ENCODE measurements around the gene MCFD2. TPM values are rescaled to one million over a fixed set of nuclear protein-coding genes. Genes with fewer than 3 reads are reported as not detected.
"Not testable (repeated sequence)": the region's sequence is repeated elsewhere in the genome, so short reads cannot be mapped to it uniquely, and the experiment has no call there.

Gene MCFD2
- total RNA-seq, 1 experiment from 2014 or later, result 97.6 TPM

DNA sequence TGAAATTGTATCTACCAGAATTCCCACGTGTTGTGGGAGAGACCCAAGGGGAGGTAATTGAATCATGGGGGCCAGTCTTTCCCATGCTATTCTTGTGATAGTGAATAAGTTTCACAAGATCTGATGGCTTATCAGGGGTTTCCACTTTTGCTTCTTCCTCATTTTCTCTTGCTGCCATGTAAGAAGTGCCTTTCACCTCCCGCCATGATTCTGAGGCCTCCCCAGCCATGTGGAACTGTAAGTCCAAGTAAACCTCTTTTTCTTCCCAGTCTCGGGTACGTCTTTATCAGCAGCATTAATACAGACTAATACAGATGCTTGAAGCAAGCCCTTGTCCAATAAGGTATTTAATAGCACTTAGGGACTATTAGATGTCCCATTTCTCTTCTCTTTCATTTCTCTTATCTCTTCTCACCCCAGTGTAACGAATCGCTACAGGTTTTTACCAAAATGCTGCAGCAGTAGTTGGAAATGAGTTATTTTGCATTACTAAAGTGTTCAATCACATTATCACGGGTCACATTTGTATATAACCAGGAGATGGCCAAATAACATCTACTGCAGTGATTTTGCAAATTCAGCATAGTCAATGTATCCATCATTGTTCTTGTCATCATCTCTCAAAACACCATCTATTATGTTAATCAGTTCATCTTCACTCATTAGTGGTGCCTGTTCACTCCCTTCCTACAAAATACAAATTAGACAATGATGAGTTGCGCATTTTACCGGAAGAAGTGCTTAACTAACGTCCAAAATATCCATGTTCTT lies 10.5 kb downstream of the MCFD2 start:
- H3K4me3 ChIP-seq; H3K27me3 ChIP-seq (replicated peaks); H3K9me3 ChIP-seq (replicated peaks); DNase-seq (ENCODE audit: low read depth in 1 of 2, low spot score in 2 of 2); H3K27ac ChIP-seq: not testable (repeated sequence)
- Histone ChIP-seq H3K4me1 (replicated peaks) (peaks cover 12% of the 10 kb centered on the region), H3K36me3 (peaks cover 62% of the 10 kb centered on the region)

DNA sequence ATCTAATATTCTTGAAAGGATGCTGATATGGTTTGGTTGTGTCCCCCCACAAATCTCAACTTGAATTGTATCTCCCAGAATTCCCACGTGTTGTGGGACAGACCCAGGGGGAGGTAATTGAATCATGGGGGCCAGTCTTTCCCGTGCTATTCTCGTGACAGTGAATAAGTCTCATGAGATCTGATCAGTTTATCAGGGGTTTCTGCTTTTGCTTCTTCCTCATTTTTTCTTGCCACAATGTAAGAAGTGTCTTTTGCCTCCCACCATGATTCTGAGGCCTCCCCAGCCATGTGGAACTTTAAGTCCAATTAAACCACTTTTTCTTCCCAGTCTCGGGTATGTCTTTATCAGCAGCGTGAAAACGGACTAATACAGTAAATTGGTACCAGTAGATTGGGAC lies 12.6 kb downstream of the MCFD2 start:
- H3K27me3 ChIP-seq (replicated peaks); H3K4me1 ChIP-seq (replicated peaks); DNase-seq (ENCODE audit: low read depth in 1 of 2, low spot score in 2 of 2); H3K4me3 ChIP-seq; H3K9me3 ChIP-seq (replicated peaks); H3K27ac ChIP-seq: not testable (repeated sequence)
- H3K36me3 ChIP-seq, result peaks cover 46% of the 10 kb centered on the region

DNA sequence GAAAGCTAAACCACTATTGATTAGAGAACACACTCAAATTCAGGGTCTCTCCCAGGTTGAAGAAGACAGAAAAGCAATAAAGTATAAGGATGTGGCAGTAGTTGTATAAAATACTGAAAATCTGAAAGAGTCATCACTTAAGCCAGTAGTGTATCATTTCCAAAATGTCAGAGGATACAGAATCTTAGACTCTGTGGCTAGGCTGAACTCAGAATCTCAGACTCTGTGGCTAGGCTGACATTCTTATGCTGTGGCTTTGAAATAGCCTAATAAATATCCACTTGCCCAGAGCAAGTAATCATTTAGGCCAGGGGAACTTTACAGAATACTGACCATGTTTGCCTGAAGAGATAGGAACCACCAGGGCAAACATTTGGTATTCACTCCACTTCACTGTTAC lies 13.1 kb downstream of the MCFD2 start:
- no peaks in the 10 kb centered on the region for H3K9me3 ChIP-seq (replicated peaks)
- H3K4me3 ChIP-seq, result no peak overlapping the region
- peaks cover 40% of the 10 kb centered on the region for H3K36me3 ChIP-seq
- H3K27ac ChIP-seq, result no peak overlapping the region
- no peak for DNase-seq (ENCODE audit: low read depth in 1 of 2, low spot score in 2 of 2)
- no peaks in the 10 kb centered on the region for H3K4me1 ChIP-seq (replicated peaks)
- H3K27me3 ChIP-seq (replicated peaks), result no peaks in the 10 kb centered on the region

DNA sequence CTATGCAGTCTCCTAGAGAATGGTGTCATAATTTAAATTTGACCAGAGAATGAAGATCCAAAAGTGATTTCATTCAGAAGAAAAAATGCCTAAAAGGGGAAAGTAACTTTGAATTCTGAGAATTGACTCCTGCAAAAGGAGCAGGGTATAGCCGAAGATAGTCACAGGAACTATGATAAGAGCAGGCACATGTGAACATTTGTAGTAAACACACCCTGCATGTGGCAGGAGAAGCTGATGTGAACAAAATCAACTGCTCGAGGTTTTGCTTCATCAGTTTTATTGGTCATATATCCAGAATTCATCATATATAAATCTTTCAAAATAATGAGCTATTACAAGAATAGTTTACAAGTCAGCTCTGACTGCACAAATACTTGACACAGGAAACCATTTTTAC lies 14.0 kb downstream of the MCFD2 start:
- H3K27ac ChIP-seq, result no peak overlapping the region

DNA sequence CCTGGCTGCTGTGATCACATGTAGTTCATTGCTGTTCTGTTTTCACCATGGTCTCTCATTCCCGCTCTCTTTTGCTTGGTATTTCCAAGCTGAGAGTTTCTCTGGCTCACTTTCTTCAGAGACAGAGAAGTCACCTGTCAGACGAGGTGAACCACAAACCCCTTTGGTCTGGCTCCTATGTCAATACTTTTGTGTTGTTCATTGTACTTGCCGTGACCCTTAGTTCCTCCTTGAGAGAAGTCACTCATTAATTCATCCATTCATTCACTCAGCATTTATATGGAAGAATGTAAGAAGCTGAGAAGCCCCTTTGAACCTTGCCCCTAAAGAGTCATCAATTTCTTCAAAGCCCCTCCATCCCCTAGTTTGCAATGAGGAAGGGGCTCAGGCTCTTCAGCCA lies 15.2 kb downstream of the MCFD2 start:
- Histone ChIP-seq H3K4me1 (replicated peaks) (no peaks in the 10 kb centered on the region), H3K27ac (no peak overlapping the region), H3K36me3 (peaks cover 22% of the 10 kb centered on the region), H3K27me3 (replicated peaks) (no peaks in the 10 kb centered on the region), H3K4me3 (no peak overlapping the region), H3K9me3 (replicated peaks) (no peaks in the 10 kb centered on the region)
- no peak for DNase-seq (ENCODE audit: low read depth in 1 of 2, low spot score in 2 of 2)

More for the DNA sequence above, 14.0 kb downstream of the MCFD2 start:
- no peak for DNase-seq (ENCODE audit: low read depth in 1 of 2, low spot score in 2 of 2)
- Histone ChIP-seq H3K4me1 (replicated peaks) (no peaks in the 10 kb centered on the region), H3K27me3 (replicated peaks) (no peaks in the 10 kb centered on the region), H3K36me3 (peaks cover 32% of the 10 kb centered on the region), H3K9me3 (replicated peaks) (no peaks in the 10 kb centered on the region), H3K4me3 (no peak overlapping the region)

DNA sequence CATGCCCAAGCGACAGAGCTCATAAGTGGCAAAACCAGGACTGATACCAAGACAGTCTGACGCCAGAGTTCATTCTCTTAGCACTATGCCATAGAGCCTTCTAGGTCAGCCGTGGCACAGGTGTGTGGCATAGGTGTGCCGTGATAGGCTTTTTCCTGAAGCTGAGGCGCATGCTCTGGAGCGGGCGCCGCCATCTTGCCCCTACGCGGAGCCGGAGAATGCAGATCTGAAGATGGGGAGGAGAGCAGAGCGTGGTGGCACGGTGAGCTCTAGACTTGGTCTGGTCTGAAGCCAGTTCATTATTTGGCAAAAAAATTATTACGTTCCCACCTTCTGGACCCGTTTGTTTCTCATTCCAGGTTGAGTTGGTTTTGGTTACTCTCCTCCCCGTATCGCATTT lies 16.6 kb downstream of the MCFD2 start:
- no peaks in the 10 kb centered on the region for H3K27me3 ChIP-seq (replicated peaks)
- H3K27ac ChIP-seq, result no peak overlapping the region
- peaks cover under 1% of the 10 kb centered on the region; the same call in 1 of the 2 replicates for H3K4me1 ChIP-seq (replicated peaks)

DNA sequence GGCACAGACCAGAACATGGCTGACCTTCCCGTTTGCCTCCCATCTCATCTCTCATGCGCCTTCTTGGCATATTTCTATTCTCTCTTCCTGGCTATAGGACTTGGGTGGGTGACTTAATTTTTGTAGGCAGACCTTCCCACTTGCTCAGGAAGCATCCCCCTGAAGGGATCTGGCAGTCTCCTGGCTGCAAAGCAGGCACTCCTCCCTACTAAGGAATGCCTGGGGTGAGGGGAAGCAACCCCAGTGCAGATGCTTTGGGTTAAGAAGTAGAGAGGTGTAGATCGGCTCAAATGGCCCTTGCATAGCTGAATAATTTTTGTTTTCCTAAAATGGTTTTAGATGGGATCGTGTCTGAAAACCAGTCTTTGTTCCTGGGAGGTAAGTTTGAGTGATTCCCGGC lies 17.6 kb downstream of the MCFD2 start:
- Histone ChIP-seq H3K4me1 (replicated peaks) (peaks cover 7% of the 10 kb centered on the region), H3K27me3 (replicated peaks) (no peaks in the 10 kb centered on the region), H3K27ac (no peak overlapping the region), H3K4me3 (no peak overlapping the region), H3K36me3 (no peaks in the 10 kb centered on the region; the same call in 1 of the 2 replicates), H3K9me3 (replicated peaks) (no peaks in the 10 kb centered on the region)
- no peak for DNase-seq (ENCODE audit: low read depth in 1 of 2, low spot score in 2 of 2)

More for the DNA sequence above, 16.6 kb downstream of the MCFD2 start:
- H3K9me3 ChIP-seq (replicated peaks), result no peaks in the 10 kb centered on the region
- no peak for DNase-seq (ENCODE audit: low read depth in 1 of 2, low spot score in 2 of 2)
- no peak overlapping the region for H3K4me3 ChIP-seq
- H3K36me3 ChIP-seq, result peaks cover 9% of the 10 kb centered on the region

DNA sequence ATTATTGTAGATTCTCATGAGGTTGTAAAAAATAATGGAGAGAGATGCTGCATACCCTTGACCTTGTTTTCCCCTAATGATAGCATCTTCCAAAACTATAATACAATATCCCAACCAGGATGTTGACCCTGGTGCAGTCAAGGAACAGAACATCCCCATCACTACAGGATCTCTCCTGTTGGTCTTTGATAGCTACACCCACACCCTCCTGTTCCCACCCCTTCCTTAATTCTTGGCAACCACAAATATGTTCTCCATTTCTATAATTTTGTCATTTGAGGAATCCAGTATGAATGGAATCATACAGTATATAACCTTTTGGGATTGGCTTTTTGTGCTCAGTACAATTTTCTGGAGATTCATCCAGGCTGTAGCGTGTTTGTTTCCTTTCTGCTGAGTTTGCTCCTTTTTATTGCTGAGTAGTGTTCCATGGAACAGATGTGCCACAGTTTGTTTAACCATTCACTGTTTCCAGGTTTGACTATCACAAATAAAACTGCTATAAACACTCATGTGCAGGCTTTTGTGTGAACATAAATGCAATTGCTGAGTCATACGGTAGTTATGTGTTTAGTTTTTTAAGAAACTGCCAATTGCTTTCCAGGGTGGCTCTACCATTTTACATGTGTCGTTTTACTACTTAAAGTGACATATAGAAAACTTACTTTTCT lies 22.2 kb downstream of the MCFD2 start:
- H3K27me3 ChIP-seq (replicated peaks), result no peaks in the 10 kb centered on the region
- H3K9me3 ChIP-seq (replicated peaks), result no peaks in the 10 kb centered on the region; the same call in 1 of the 2 replicates
- peaks cover 12% of the 10 kb centered on the region for H3K4me1 ChIP-seq (replicated peaks)
- peak overlapping the region; percentile 17; the same call in 1 of the 2 replicates for H3K27ac ChIP-seq
- no peak overlapping the region for H3K4me3 ChIP-seq
- H3K36me3 ChIP-seq, result no peaks in the 10 kb centered on the region
- no peak for DNase-seq (ENCODE audit: low read depth in 1 of 2, low spot score in 2 of 2)

DNA sequence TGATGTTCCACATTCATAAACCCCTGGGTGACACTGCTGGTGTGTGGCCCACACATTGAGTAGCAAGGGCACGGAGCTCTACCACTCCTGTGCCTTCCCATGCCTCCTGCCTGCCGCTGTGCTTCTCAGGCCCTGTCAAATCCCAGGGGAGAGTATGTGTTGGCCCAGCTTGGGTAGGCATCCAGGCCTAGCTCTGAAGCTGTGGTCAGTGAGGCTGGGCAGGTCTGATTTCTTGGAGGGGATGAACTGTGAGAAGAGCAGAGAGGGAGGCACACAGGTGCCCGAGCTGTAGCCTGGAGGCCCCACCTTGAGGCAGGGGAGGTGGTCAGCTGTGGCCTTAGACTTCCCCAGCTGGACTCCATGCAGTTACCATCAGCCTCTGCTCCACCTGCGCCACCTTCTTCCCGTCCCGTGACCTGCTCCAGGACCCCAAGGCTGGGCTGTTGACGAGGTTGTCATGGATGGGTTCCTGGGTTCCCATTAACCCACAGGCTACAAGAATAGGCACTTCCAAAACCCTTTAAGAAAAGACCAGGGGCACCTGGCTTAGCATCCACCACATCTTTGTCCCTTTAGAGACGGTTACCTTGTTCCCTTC lies 23.6 kb downstream of the MCFD2 start:
- no peaks in the 10 kb centered on the region for H3K36me3 ChIP-seq
- H3K27me3 ChIP-seq (replicated peaks), result no peaks in the 10 kb centered on the region
- DNase-seq (ENCODE audit: low read depth in 1 of 2, low spot score in 2 of 2), result no peak
- H3K4me3 ChIP-seq, result no peak overlapping the region
- peaks cover 12% of the 10 kb centered on the region for H3K4me1 ChIP-seq (replicated peaks)
- no peak overlapping the region for H3K27ac ChIP-seq
- no peaks in the 10 kb centered on the region; the same call in 1 of the 2 replicates for H3K9me3 ChIP-seq (replicated peaks)

DNA sequence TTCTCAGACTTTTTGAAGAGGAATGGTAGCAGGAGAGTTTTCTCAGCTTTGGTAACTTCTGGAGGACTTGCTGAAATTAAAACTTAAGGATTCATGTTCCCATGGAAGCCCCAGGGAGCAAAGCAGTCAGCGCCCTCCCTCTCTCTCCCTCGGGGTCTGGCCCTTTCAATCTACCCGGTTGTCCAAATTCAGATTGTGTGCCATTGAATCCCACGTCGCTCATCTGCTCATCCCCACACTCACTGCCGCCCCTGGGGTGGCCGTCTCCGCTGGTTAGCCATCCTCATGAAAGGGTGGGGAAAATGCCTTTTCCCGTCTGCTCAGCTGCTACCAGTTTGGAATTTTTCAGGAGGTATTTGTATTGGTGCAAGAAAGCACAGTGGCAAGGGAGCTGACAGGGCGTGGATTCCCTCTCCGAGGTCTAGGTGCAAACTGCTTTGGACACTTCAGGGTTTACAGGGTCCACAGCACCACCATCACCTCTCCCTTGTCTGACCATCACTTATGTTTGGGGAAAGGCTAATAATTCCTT lies 27.1 kb downstream of the MCFD2 start:
- no peak for DNase-seq (ENCODE audit: low read depth in 1 of 2, low spot score in 2 of 2)
- no peak overlapping the region for H3K27ac ChIP-seq
- H3K4me1 ChIP-seq (replicated peaks), result peaks cover 6% of the 10 kb centered on the region

DNA sequence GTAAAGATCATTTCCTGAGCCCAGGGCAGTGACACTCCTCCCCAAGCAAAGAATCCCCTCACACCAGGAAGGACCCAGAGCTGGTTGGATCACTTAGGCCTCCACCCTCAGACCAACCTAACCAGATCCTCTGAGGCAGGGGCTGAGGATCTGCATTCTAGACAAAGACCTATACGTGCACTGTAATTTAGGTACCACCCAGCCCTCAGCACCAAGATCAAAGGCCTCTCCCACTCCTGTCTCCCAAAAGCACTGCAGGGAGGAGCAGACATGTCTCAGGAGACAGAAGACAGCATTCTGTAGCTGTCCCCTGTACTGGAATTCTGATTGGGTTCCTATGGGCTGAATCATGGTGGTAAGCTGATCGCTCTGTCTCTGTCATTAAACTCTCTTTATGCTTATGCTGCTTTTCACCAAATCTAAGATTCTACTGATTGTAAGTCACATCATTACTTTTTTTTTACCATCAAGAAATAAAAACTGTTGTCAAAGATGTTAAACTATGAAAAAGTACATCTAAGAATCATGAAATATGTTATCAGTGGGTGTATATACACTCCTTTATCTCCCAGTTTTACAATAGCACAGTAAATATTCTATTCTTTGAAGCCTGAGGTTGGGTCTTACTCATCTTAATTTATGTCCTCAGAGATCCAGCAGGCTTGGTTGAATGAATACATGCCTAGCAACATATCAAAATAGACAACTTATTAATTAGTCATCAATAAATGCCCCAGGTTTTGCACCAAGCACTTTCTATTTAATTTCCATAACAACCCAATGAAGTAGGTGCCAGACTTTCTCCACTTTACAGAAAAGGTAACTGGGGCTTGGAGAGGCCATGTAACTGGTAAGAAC lies 28.3 kb downstream of the MCFD2 start:
- DNase-seq (ENCODE audit: low read depth in 1 of 2, low spot score in 2 of 2), result no peak

More for the DNA sequence above, 27.1 kb downstream of the MCFD2 start:
- Histone ChIP-seq H3K36me3 (no peaks in the 10 kb centered on the region), H3K9me3 (replicated peaks) (no peaks in the 10 kb centered on the region; the same call in 1 of the 2 replicates), H3K27me3 (replicated peaks) (no peaks in the 10 kb centered on the region), H3K4me3 (no peak overlapping the region)

DNA sequence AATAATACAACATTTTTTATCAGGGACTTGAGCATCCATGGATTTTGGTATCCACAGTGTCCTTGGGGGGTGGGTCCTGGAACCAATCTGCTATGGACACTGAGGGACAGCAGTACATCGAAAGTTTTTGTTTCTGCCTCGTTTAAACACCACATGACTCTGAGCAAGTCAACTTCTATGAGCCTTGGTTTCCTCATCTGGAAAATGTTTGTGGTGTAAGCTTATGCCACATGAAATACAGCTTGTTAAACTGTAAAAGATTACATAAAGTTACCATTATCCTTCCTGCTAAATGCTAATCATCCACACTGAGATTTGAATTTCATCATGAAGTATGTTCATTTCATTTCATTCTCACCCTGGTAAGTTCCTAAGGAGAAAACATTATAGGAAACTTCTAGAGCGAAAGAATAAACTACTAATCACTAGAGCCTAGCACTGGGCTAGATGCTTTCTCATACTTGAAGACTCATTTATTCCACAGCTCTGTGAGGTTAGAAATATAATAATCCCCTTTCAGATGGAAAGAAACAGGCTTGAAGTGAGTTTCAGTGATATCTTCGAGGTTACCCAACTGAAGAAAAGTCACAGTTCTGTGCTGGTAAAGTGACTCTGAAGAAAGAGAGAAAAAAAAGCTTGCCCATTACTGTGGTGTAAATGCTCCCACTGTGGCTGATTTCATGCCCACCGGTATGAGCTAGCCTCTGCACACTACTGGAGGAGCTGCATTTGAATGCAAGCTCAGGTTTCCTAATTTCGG lies 29.2 kb downstream of the MCFD2 start:
- H3K27me3 ChIP-seq (replicated peaks), result no peaks in the 10 kb centered on the region
- no peaks in the 10 kb centered on the region for H3K36me3 ChIP-seq
- no peaks in the 10 kb centered on the region for H3K9me3 ChIP-seq (replicated peaks)
- DNase-seq (ENCODE audit: low read depth in 1 of 2, low spot score in 2 of 2), result no peak
- peaks cover 19% of the 10 kb centered on the region for H3K4me1 ChIP-seq (replicated peaks)
- H3K27ac ChIP-seq, result no peak overlapping the region
- no peak overlapping the region for H3K4me3 ChIP-seq

More for the DNA sequence above, 28.3 kb downstream of the MCFD2 start:
- H3K36me3 ChIP-seq, result no peaks in the 10 kb centered on the region
- no peaks in the 10 kb centered on the region for H3K9me3 ChIP-seq (replicated peaks)
- H3K4me1 ChIP-seq (replicated peaks), result peaks cover 11% of the 10 kb centered on the region
- H3K27ac ChIP-seq, result no peak overlapping the region
- no peaks in the 10 kb centered on the region for H3K27me3 ChIP-seq (replicated peaks)
- H3K4me3 ChIP-seq, result no peak overlapping the region
